ENCODE measurements around the gene SCN3A. TPM values are rescaled to one million over a fixed set of nuclear protein-coding genes. Genes with fewer than 3 reads are reported as not detected.

The SCN3A gene
- total and polyA plus RNA-seq, 9 of the 15 experiments (the other 6 are each of a cell fraction or from before 2014, with no cell fraction given): not detected

DNA sequence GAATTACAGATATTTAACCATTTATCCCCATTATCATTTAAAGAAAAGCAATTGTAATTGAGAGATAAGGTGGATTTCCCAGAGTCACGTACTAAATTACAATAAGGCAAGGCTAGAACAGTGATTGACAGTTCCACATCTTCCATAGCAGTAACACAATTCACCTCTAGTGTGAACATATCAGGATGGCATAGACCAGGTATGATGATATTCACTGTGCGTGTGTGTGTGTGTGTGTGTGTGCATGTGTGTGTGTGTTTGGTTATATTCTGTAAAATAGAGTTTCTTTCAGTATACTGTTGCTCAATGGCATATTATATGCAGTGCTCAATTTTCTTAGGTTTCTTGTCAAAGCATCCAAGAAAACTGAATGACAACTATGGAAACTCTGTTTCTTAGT lies 37.1 kb upstream of the SCN3A start:
- no peak for FAIRE-seq
- H3K27me3 ChIP-seq (ENCODE audit: control insufficient read depth in 2 of 2, insufficient read depth in 2 of 2, low read length in 2 of 2): no peaks in the 10 kb centered on the region
- BruUV-seq (replicated peaks): no TSS peak
- TF ChIP-seq SAFB (IDR thresholded peaks at IDR 0.05; ENCODE audit: borderline replicate concordance, low read depth, low read length) (no peak), POLR2G (IDR thresholded peaks at IDR 0.05; ENCODE audit: low read depth, low read length) (no peak), RBM14 (IDR thresholded peaks at IDR 0.05; ENCODE audit: borderline replicate concordance, insufficient read depth, low read depth, low read length) (no peak), DACH1 (IDR thresholded peaks at IDR 0.05; ENCODE audit: partially characterized antibody) (no peak), ZNF23 (CRISPR knock-in tag; IDR thresholded peaks at IDR 0.05) (no peak), SMAD4 (CRISPR knock-in tag; conservative IDR thresholded peaks at IDR 0.05) (no peak), ZNF239 (CRISPR knock-in tag; IDR thresholded peaks at IDR 0.05) (no peak), SP2 (IDR thresholded peaks at IDR 0.05; ENCODE audit: extremely low read depth, low read depth, low read length, poor library complexity, severe bottlenecking) (no peak), TRIM24 (IDR thresholded peaks at IDR 0.05) (no peak)
- TF ChIP-seq, protein P1, sequence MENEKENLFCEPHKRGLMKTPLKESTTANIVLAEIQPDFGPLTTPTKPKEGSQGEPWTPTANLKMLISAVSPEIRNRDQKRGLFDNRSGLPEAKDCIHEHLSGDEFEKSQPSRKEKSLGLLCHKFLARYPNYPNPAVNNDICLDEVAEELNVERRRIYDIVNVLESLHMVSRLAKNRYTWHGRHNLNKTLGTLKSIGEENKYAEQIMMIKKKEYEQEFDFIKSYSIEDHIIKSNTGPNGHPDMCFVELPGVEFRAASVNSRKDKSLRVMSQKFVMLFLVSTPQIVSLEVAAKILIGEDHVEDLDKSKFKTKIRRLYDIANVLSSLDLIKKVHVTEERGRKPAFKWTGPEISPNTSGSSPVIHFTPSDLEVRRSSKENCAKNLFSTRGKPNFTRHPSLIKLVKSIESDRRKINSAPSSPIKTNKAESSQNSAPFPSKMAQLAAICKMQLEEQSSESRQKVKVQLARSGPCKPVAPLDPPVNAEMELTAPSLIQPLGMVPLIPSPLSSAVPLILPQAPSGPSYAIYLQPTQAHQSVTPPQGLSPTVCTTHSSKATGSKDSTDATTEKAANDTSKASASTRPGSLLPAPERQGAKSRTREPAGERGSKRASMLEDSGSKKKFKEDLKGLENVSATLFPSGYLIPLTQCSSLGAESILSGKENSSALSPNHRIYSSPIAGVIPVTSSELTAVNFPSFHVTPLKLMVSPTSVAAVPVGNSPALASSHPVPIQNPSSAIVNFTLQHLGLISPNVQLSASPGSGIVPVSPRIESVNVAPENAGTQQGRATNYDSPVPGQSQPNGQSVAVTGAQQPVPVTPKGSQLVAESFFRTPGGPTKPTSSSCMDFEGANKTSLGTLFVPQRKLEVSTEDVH (IDR thresholded peaks at IDR 0.05; ENCODE audit: low read depth, partially characterized antibody): no peak
- no peaks in the 10 kb centered on the region for H3K4me1 ChIP-seq (replicated peaks in 1 of 2; ENCODE audit: control insufficient read depth in 2 of 2, insufficient read depth in 2 of 2, low read length in 2 of 2)
- no peaks in the 10 kb centered on the region for H3K9me3 ChIP-seq (replicated peaks; ENCODE audit: control insufficient read depth, insufficient read depth, low read depth, low read length)
- no peak for ATAC-seq
- H3K27ac ChIP-seq (ENCODE audit: extremely low read depth, low read depth, low read length): no peak overlapping the region
- in situ Hi-C loops (cut with MboI): no loop called here
- no peak for DNase-seq (ENCODE audit: extremely low read depth in 1 of 4, low spot score in 3 of 4)
- H3K79me2 ChIP-seq (ENCODE audit: control insufficient read depth, insufficient read depth, low read length): no peaks in the 10 kb centered on the region
- 3% methylated on average over 2 of the region's 2 CpGs for WGBS (ENCODE audit: insufficient coverage, low coverage, missing lambda C conversion rate)
- H3K4me3 ChIP-seq: no peak overlapping the region
- ChIA-PET CTCF (ENCODE audit: low intra/inter-chr PET ratio) (no interaction called here), POLR2A (no interaction called here)
- no peak overlapping the region for H3K4me2 ChIP-seq (ENCODE audit: insufficient read depth, low read length)
- no peak overlapping the region for H2AFZ ChIP-seq (ENCODE audit: low read depth, low read length)
- no peaks in the 10 kb centered on the region for H3K9me1 ChIP-seq (ENCODE audit: control insufficient read depth, insufficient read depth, low read length)
- no peaks in the 10 kb centered on the region for H4K20me1 ChIP-seq (replicated peaks; ENCODE audit: control insufficient read depth, insufficient read depth, low read length)
- intact Hi-C loops (cut with micrococcal nuclease): no loop called here
- H3K36me3 ChIP-seq (ENCODE audit: control insufficient read depth, insufficient read depth, low read length): no peaks in the 10 kb centered on the region
- H3K9ac ChIP-seq (ENCODE audit: insufficient read depth in 1 of 2, low read depth in 2 of 2, low read length in 2 of 2): no peak overlapping the region
